NCI-H1048 (cell line): ENCODE data around the gene ZNF445.
"Not testable (repeated sequence)": the region's sequence is repeated elsewhere in the genome, so short reads cannot be mapped to it uniquely, and the experiment has no call there.

Source experiments
- DNase-seq: peaks from one replicate; lab custom pipeline; 2025; lab: John Stamatoyannopoulos, UW

The ZNF445 gene

DNA sequence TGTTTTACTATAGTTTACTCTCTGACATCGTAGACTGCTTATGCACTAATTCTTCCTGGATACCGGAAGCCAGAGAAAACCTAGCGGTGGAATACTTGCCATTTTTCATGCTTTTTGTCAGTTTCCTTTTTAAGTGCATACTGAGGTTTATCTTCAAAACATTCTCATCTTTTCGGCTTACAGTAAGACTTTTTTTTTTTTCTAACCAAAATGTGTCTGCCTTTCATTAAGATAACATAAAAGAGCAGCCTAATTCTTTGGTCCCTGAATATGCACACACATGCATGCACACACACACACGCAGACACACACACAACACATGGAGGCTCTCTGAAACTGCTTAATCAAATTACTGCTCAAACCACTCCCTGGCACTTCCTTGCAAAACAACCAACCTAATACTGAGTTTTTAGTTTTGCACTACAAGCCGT lies 1.3 kb downstream of the ZNF445 start:
- DNase-seq: no peak

DNA sequence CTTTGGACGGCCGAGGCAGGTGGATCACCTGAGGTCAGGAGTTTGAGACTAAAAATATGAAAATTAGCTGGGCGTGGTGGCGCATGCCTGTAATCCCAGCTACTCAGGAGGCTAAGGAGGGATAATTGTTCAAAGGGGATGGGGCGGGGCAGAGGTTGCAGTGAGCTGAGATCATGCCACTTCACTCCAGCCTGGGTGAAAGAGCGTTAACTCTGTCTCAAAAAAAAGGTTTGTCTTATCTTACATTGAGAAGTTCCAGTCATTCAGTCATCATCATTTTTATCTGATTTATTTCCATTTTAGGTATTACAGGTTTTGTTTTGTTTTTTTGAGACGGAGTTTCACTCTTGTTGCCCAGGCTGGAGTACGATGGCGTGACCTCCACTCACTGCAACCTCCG lies 2.6 kb downstream of the ZNF445 start:
- not testable (repeated sequence) for DNase-seq

DNA sequence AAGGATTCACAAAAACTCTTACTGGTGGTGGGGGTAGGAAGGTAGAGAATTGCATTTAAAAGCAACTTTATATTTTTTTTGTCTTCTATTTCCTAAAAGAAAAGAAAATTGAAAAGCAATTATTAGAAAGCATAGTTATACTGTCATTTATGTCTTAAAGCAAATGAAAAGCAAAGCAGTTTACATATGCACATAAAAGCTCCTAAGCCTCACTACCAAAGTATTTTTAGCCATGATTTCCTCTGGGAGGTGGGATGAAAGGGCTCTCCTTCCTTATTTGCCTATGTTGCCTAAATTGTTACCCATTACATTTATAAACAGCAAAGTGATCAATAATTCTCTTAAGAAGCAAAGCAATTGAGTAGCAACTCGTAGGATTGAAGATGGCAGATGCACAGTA lies 7.0 kb downstream of the ZNF445 start:
- no peak for DNase-seq

DNA sequence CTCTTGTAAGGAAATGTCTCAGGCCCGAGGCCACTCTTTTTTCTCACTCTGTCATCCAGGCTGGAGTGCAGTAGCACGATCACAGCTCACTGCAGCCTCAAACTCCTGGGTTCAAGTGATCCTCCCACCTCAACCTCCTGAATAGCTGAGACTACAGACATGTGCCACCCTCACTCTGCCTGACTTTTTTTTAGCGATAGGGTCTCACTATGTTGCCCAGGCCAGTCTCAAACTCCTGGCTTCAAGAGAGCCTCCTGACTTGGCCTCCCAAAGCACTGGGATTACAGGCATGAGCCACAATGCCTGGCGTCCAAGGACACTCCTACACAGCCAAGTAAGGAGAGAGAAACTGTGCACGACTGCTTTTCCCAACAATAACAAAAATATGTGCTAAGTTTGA lies 7.6 kb downstream of the ZNF445 start:
- no peak for DNase-seq

DNA sequence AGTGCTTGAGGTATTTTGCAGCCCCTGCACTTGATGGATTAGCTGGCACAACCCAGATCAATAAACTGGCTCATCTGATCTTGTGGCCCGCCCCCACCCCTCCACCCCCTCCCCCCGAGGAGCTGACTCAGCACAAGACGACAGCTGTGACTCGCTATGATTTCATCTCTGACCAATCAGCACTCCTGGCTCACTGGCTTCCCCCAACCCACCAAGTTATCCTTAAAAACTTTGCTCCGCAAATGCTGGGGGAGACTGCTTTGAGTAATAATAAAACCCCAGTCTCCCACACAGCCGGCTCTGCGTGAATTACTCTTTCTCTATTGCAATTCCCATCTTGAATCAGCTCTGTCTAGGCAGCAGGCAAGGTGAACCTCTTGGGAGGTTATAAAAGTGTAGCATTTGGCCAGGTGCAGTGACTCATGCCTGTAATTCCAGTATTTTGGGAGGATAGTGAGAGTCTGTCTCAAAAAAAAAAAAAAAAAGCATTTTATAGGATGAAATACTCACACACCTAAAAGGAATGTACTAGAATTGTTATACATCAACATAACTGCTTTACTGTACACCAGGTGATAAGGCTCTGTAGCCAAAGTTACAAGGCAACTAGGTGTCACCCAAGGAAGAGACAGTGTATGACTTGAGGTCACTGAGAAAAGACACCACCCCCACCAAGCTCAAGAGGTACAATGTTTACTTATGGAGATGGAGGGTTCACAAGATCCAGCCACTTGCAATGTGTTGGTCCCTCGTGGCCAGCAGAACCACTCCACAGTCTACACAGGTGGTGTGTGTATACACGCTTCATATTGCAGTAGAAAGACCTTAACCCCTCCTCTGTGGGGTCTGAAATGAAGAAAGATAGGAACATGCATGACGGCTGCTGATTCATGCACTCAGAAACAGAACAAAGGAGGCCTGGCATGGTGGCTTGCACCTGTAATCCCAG lies 8.6 kb downstream of the ZNF445 start:
- no peak for DNase-seq

DNA sequence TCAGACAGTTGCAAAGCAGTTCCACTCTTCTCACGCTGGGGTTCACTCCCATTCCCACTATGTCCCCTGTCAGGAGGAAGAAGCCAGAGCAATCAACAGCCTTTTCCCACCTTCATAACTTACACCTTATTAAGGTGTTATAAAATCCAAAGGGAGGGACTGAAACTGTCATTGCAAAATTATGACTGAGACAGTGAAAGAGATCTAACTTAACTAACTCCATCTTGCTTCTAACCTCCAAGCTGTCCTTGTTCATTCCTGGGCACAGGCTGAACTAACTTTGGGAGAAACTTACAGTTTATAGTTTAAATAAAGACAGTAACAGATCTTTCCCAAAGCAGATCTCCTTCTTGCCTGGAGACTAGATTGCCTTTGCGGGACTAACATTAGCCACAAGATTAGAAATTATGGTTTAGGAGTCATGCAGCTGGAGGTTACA lies 9.4 kb downstream of the ZNF445 start:
- not testable (repeated sequence) for DNase-seq

DNA sequence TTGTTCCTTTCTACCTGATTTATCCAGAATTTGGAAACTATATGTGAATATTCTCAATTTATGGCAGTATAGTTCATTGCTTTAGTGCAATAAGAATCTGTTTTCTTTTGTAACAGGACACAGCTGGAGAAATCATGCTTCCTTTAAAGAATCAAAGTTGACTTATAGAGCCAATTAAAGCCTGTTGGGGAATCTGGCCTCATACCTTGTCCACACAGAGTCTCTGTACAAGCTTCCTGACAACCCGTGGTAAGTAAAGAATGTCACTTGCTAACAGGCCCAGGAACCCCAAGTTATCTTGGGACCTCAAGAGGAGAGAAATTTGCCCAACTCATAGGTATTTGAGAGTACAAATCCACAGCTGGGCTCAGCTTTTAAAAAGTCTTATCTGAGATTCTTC lies 10.2 kb downstream of the ZNF445 start:
- DNase-seq: no peak

DNA sequence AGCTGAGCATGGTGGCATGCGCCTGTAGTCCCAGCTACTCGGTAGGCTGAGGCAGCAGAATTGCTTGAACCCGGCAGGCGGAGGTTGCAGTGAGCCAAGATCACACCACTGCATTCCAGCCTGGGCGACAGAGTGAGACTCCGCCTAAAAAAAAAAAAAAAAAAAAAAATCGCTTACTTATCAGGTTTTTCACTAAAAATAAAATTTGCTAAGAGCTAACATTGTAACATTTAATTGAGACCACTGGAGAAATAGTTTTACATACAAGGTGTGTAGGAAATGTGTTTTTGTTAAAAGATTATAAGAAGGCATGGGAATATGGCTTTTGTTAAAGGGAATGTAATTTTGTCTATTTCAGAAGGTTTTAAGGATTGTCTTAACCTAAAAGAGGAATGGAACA lies 12.6 kb downstream of the ZNF445 start:
- not testable (repeated sequence) for DNase-seq

DNA sequence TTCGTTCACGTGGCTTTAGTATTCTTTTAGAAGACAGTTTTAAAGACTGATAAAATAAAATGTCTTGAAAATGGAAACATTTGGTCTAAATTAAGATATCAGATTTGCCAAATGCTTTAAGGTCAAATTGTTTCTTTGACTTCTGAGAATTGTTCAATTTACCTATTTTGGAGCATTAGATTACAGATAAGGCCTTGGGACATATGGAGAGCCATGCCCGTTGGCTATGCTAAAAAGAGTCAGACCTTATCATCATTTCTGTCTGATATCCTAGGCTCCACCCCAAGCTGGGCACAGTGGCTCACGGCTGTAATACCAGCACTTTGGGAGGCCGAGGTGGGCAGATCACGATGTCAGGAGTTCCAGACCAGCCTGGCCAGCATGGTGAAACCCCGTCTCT lies 13.0 kb downstream of the ZNF445 start:
- DNase-seq: no peak

DNA sequence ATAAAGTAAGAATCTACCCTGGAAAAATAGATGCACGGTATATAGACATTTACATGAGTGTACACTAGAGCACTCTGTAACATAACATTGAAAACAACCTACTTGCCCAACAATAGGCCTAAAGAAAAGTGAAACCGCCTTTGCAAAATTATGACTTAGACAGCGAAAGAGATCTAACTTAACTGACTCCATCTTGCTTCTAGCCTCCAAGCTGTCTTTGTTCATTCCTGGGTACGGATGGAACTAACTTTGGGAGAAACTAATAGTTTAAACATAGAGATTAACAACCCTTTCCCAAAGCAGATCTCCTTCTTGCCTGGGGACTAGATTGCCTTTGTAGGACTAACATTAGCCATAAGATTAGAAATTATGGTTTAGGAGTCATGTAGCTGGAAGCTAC lies 17.4 kb downstream of the ZNF445 start:
- DNase-seq: not testable (repeated sequence)

DNA sequence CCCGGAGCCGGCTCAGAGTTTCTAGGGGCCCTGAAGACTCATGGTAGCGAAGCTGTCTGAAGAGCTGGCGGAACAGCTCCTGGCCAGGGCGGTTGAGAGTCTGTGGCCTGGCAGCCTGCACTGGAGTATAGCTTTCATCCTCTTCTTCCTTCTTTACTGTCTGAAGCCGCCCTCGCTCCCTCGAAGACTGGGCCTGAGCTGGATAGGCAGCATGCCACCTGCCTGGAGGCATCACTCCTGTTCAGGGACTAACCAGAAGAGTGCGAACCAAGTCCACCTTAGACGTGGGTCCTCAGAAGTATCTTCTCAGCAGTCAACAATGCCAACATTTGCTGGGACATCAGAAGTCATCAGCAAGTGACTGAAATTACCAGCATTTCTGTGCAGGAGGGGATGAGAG lies 22.2 kb downstream of the ZNF445 start:
- no peak for DNase-seq

DNA sequence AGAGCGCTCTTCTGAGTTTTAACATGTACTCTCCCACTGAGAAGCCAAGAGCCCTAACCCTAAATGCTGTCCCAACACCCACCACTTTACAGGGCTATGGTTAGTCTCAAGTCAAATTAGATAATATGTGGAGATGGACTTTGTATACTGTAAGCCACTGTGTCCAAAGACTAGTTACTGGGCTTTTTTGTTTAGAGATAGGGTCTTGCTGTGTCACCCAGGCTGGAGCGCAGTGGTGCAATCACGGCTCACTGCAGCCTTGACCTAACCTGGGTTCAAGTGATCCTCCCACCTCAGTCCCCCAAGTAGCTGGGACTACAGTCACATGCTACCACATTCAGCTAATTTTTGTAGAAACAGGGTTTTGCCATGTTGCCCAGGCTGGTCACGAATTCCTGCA lies 23.2 kb downstream of the ZNF445 start:
- no peak for DNase-seq

DNA sequence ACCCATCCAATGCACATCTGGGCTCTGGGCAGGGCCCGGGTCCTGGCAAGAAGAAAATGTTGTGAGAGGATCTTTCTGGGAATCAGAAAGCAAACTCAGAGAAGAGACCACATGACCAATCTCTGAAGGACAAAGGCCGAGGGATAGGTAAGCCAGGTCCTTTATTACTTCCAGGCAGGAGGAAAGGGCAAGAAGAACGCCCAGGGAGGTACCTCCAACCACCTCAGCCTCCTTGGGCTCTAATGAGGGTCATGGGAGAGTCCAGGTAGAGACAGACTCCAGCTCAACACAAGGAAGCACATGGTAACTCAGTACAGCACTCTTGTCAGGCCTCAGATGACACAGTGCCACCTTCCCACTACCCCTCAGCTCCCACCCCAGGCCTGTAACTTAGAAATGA lies 26.0 kb downstream of the ZNF445 start:
- no peak for DNase-seq

DNA sequence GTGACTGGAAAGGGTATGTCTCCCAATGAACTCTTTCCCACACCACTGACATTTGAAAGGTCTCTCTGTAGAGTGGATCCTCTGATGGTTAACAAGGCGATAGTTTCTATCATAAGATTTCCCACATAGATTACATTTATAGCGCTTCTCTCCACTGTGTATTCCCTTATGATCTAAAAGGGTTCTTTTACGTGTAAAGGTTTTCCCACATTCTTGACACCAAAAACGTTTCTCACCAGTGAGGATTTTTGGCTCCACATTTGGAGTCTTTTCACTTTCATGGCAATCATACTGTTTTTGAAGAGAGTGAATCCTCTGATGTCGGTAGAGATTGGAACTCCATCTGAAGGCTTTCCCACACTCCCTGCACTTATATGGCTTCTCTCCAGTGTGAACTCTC lies 30.5 kb downstream of the ZNF445 start:
- no peak for DNase-seq

DNA sequence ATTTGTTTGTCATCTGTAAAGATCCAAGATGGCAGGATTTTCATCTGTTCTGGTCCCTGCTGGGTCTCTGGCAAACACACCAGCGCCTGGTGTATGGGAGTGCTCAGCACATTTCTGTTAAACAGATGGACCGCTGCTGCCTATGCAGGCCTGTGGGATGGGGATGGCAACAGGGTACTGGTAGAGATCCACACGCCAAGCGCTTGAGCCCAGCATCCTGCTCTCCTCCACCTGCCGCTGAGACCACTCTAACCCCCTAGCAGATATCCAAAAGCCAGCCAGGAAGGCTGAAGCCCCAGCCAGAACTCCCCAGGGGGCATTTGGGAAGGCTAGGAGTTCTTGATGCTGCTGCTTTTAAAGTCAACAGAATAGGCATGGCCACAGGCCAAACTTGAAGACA lies 31.7 kb downstream of the ZNF445 start:
- DNase-seq: no peak

DNA sequence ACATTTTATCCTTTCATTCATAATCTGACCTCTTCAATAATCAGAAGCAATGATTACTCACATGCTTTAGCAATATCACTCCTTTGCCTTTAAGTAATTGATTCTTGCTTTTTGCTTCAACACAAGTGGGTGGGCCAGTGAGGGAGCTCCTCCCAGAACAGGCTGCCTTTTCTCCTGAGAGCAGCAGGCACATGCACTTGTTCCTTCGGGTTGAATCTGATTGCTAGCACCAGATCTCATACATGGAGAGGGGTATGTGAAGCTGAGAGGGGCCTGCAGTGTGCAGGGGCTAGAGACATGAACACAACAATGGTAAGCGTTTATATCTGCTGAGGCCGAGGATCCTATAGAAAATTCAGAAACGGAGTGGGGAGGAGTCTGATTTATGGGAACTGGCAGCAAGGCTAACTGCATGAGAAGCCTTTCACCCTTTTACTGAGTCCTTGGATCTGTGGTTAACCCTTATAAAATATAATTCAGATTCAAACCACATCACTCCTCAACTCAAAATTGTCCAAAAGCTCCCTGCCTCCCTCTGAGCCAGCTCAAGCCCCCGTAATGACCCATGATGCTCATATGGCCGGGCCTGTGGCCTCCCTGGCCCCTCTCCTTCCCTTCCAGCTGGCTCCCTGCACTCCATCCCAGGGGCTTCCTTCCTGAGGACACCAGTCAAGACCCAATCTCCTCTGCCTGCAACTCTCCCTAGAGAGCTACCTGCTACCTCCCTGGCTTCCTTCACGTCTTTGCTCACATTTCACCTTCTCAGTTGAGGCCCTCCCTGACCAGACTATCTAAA lies 32.4 kb downstream of the ZNF445 start:
- DNase-seq: no peak

DNA sequence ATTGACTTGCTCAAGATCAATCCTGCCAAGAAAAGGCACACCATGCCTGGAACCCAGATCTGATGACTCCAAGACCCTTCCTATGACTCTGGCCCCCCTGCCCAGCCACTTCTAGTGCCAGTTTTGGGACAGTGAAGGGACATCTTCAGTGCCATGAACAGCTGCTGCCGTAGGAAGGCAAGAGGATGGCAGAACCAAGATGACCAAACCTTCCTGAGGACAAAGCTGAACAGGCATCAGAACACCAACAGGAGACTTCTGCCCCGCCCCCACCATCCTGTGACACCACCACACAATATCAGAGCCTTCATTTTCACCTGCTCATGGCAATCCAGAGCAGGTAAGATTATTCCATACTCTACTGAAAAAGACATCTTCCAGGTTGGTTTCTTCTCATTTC lies 33.0 kb downstream of the ZNF445 start:
- no peak for DNase-seq

DNA sequence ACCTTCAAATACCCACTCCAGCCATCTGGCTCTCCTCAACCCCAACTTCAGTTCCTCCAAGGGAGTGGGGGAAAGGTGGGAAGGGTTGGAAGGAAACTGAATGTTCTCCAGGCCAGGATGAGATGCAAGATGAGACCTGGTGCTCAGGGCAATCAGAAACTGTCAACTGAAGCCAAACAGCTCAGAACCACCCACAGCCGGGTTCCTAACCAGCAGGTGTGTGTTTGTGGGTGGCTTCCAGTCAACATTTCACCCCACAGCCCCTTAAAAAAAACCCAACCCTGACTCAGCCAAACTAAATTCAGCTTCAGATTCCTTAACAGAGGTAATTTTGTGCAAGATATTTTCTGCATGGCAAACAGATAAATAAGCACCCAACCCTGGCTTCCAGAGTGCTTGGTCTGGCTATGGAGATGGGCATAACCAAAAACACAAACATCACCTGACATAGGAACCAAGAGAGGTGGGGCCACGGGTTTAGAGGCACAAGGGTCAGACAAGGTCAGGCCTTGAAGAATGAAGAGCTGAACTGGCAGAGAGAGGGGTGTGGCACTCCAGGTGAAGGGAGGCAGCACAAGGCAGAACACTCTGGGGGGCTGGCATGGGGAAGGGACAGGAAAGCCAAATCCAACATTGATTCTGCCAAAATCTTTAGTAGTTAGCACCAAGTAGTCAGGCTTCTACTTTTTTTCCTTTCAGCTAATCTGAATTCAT lies 34.7 kb downstream of the ZNF445 start:
- no peak for DNase-seq

DNA sequence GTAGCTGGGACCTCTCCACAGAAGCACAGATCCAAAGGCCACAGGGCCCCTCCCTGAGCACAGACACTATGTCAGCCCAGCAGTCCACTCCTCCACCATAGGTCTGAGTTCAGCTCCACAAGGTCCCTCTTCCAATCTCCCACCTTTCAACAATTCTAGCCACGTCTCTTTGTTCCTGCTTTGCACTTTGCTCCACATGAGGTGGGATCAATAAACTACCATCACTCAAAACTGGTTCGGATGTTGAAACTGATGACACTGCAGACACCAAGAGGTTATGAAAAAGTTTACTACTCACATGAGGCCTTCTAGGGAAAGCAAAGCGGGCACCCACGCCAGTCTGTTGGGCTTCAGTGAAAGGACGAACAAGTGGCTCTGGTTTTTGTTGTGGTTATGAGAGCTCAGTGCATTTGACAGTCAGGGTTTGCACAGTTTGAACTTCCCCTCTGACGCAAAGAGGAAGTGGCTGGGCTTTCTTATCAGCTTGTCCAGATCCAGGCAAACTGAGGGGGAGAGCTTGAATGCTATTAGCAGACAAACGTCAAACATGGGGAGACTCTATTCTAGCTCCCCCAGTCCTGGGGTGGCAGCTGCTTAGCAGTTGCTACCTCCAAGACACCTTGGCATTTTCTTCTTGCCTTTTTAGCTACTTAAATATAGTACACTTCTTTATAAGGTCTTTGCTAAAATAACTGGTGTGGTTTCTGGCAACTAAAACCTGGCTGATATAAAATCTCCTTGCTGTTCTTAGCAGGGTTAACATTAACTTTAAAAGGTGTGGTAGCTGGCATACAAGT lies 37.8 kb downstream of the ZNF445 start:
- DNase-seq: no peak

DNA sequence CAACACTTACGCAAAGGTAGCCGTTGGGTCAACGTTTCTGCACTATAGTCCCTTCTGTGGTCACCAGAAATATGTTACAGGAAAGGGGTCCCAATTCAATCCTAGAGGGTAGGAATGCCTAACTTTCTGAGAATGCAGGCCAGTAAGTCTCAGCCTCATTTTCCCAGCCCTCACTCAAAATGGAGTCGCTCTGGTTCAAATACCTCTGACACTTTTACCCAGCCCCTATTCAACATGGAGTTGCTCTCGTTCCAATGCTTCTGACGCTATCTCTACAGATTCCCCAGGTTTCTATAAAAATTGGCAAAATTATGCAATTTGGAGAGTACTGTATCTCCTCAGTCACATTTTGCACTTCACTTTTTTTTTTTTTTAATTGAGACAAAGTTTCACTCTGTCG lies 39.7 kb downstream of the ZNF445 start:
- DNase-seq: no peak

DNA sequence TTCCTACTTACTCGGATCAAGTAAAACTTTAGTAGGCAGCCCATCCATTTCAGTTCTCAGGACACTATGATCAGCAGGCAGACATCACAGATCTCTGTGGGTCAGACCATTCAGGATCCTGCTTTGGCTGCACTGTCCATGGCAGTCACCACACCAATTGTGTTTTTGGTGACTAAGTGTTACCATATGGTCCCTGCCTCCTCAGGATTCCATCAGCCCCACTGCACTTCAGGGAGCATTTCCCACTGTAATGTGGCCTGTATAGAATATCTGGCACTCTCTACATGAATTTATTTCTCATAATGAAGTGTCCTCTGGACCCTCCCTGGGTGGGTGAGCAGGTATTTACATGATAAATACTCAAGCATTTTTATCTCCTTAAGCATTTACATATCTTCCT lies 41.3 kb downstream of the ZNF445 start:
- DNase-seq: no peak
